HCT116 (cell line): ENCODE measurements around the gene TMEFF2. TPM values are rescaled to one million over a fixed set of nuclear protein-coding genes. Genes with fewer than 3 reads are reported as not detected.

ENCODE experiments used
- ATAC-seq: fragments of 200-7000 bp; cut with Tn5 transposase; 2 replicates; pipeline ENCODE4 v1.9.1; 2020; ENCODE audit warnings: mild to moderate bottlenecking, moderate library complexity
- BruUV-seq: library from RNA; stranded (reverse); fragments of 400-500 nt; replicated peaks from 2 replicates; lab custom pipeline; 2021; lab: Mats Ljungman, UMichigan
- CTCF ChIA-PET: fragments of 300-600 bp; sonication (Branson Sonifier 250); formaldehyde crosslinking; loops from one replicate; lab custom pipeline; 2021; ENCODE audit warnings: antibody characterized with exemption; lab: Charles Lee
- POLR2A ChIA-PET: fragments of 300-600, 350-600 bp; sonication (Branson Sonifier 250); formaldehyde crosslinking; loops from one replicate; lab custom pipeline; 2021; ENCODE audit warnings: antibody characterized with exemption; lab: Charles Lee
- RAD21 ChIA-PET, 2 experiments: fragments of 300-600 bp; sonication (Branson Sonifier 250); formaldehyde crosslinking; loops; one replicate each; lab custom pipeline; 2023; ENCODE audit warnings: low total read pairs in 2 of 2; ENCODE audit not compliant: uncharacterized antibody in 2 of 2, unreplicated experiment in 2 of 2, low non-redundant PET in 1 of 2; lab: Charles Lee
- DNase-seq: peaks from one replicate; pipeline ENCODE4 v3.0.0-alpha.2; 2010; ENCODE audit warnings: low read depth, low spot score
- H2AFZ ChIP-seq: fragments of 200-600 bp; shearing (Covaris generic), sonication (generic); 2 replicates; pipeline ENCODE4 v1.6.1; 2017; ENCODE audit warnings: low read depth, mixed run types, mixed read lengths, antibody characterized with exemption, low read length; ENCODE audit not compliant: poor library complexity, severe bottlenecking
- H3K27ac ChIP-seq: 2 replicates; pipeline ENCODE4 v1.5.1; 2012; ENCODE audit warnings: low read depth, low read length
- H3K27me3 ChIP-seq: fragments of 200-600 bp; sonication (generic); 2 replicates; pipeline ENCODE4 v1.6.1; 2016; ENCODE audit warnings: mixed run types, low read length, mixed read lengths; ENCODE audit not compliant: insufficient read depth
- H3K36me3 ChIP-seq, 2 experiments: fragments of 200-500 bp in 1 of 2; fragments of 200-600 bp in 1 of 2; sonication (Bioruptor generic) in 1 of 2; sonication (generic) in 1 of 2; 2 replicates each; pipeline versions ENCODE4 v1.5.1 to v1.6.1; 2014 to 2016; ENCODE audit warnings: low read length in 2 of 2, inconsistent platforms in 1 of 2, mixed read lengths in 1 of 2, mixed run types in 1 of 2; ENCODE audit not compliant: insufficient read depth in 2 of 2, control insufficient read depth in 1 of 2
- H3K4me1 ChIP-seq, 2 experiments: fragments of 200-600 bp in 1 of 2; sonication (generic) in 1 of 2; 2 replicates each; pipeline versions ENCODE4 v1.5.1 to v1.6.1; 2012 to 2017; ENCODE audit warnings: low read length in 2 of 2, inconsistent platforms in 1 of 2, mild to moderate bottlenecking in 1 of 2, mixed read lengths in 1 of 2, mixed run types in 1 of 2, moderate library complexity in 1 of 2; ENCODE audit not compliant: insufficient read depth in 2 of 2, control insufficient read depth in 1 of 2
- H3K4me2 ChIP-seq: fragments of 200-600 bp; sonication (generic); 2 replicates; pipeline ENCODE4 v1.6.1; 2017; ENCODE audit warnings: mixed run types, low read length, mixed read lengths
- H3K4me3 ChIP-seq, 2 experiments: fragments of 200-600 bp in 1 of 2; sonication (generic) in 1 of 2; replicated peaks in 1 of 2; 2 replicates each; pipeline ENCODE4 v1.5.1; 2011 to 2016; ENCODE audit warnings: low read length in 2 of 2, control low read depth in 1 of 2, low read depth in 1 of 2, mild to moderate bottlenecking in 1 of 2, mixed read lengths in 1 of 2, mixed run types in 1 of 2
- H3K79me2 ChIP-seq: fragments of 200-600 bp; sonication (generic); 2 replicates; pipeline ENCODE4 v1.6.1; 2017; ENCODE audit warnings: mild to moderate bottlenecking, mixed run types, low read length, moderate library complexity, mixed read lengths; ENCODE audit not compliant: insufficient read depth
- H3K9ac ChIP-seq: fragments of 200-600 bp; sonication (generic); 2 replicates; pipeline ENCODE4 v1.6.1; 2016; ENCODE audit warnings: low read length, mixed read lengths
- H3K9me2 ChIP-seq: fragments of 200-600 bp; sonication (generic), shearing (Covaris generic); 2 replicates; pipeline ENCODE4 v1.6.1; 2017; ENCODE audit warnings: mixed run types, mild to moderate bottlenecking, moderate library complexity; ENCODE audit not compliant: insufficient read depth
- H3K9me3 ChIP-seq, 2 experiments: fragments of 200-500 bp in 1 of 2; fragments of 200-600 bp in 1 of 2; sonication (Bioruptor generic) in 1 of 2; sonication (generic) in 1 of 2; 2 replicates each; pipeline ENCODE4 v1.6.1; 2014 to 2017; ENCODE audit warnings: low read length in 2 of 2, mixed read lengths in 2 of 2, inconsistent platforms in 1 of 2, low read depth in 1 of 2, mild to moderate bottlenecking in 1 of 2, mixed run types in 1 of 2, moderate library complexity in 1 of 2; ENCODE audit not compliant: control insufficient read depth in 1 of 2, insufficient read depth in 1 of 2
- H4K20me1 ChIP-seq: fragments of 200-600 bp; sonication (generic), shearing (Covaris generic); 2 replicates; pipeline ENCODE4 v1.6.1; 2017; ENCODE audit warnings: mixed run types, mild to moderate bottlenecking, moderate library complexity; ENCODE audit not compliant: insufficient read depth
- ATF3 ChIP-seq: IDR thresholded peaks from 2 replicates; pipeline ENCODE4 v1.6.1; 2012
- CBX3 ChIP-seq: IDR thresholded peaks from 2 replicates; pipeline ENCODE4 v1.6.1; 2012; ENCODE audit warnings: low read depth
- ELF1 ChIP-seq: IDR thresholded peaks from 2 replicates; pipeline ENCODE4 v1.6.1; 2012; ENCODE audit warnings: low read depth, borderline replicate concordance
- EZH2 ChIP-seq: fragments of 200-600 bp; sonication (generic); IDR thresholded peaks from 2 replicates; pipeline ENCODE4 v1.6.1; 2017; ENCODE audit warnings: antibody characterized with exemption, mixed run types
- EZH2phosphoT487 ChIP-seq: fragments of 200-600 bp; IDR thresholded peaks from 2 replicates; pipeline ENCODE4 v1.6.1; 2018; ENCODE audit warnings: antibody characterized with exemption, borderline replicate concordance
- FOSL1 ChIP-seq: IDR thresholded peaks from 2 replicates; pipeline ENCODE4 v1.6.1; 2012; ENCODE audit warnings: low read depth
- JUND ChIP-seq: IDR thresholded peaks from 2 replicates; pipeline ENCODE4 v1.6.1; 2012
- POLR2AphosphoS5 ChIP-seq: IDR thresholded peaks from 2 replicates; pipeline ENCODE4 v1.6.1; 2011; ENCODE audit warnings: mild to moderate bottlenecking, low read depth, low read length, moderate library complexity
- RAD21 ChIP-seq: IDR thresholded peaks from 2 replicates; pipeline ENCODE4 v1.6.1; 2012; ENCODE audit warnings: low read depth, mild to moderate bottlenecking
- REST ChIP-seq: IDR thresholded peaks from 2 replicates; pipeline ENCODE4 v1.6.1; 2012; ENCODE audit warnings: low read depth
- SIN3A ChIP-seq: IDR thresholded peaks from 2 replicates; pipeline ENCODE4 v1.6.1; 2012; ENCODE audit warnings: low read depth
- SP1 ChIP-seq: IDR thresholded peaks from 2 replicates; pipeline ENCODE4 v1.6.1; 2012; ENCODE audit warnings: low read depth
- YY1 ChIP-seq: IDR thresholded peaks from 2 replicates; pipeline ENCODE4 v1.6.1; 2011; ENCODE audit warnings: low read length, low read depth, moderate library complexity, mild to moderate bottlenecking; ENCODE audit not compliant: insufficient replicate concordance; ENCODE audit errors: extremely low read depth
- ZNF274 ChIP-seq: fragments of 200-500 bp; sonication (Bioruptor generic); IDR thresholded peaks from 2 replicates; pipeline ENCODE4 v1.6.1; 2014; ENCODE audit warnings: mild to moderate bottlenecking, low read depth, low read length, inconsistent platforms
- intact Hi-C: fragments of 100-400 bp; cut with micrococcal nuclease; formaldehyde crosslinking; loops from 2 replicates; pipeline ENCODE4 v1.10.0; 2022
- total RNA-seq: library from RNA; stranded (reverse); gene quantifications from one replicate; pipeline ENCODE4 v1.2.1, GENCODE V29; 2021; ENCODE audit not compliant: unreplicated experiment

The TMEFF2 gene
- total RNA-seq, 1 experiment from 2014 or later = not detected

- intact Hi-C loops = no loop called here
- H3K36me3 ChIP-seq = no peaks in the 10 kb centered on the region
- ChIA-PET POLR2A (no interaction called here), CTCF (no interaction called here), RAD21 (no interaction called here)
- H3K27me3 ChIP-seq = no peaks in the 10 kb centered on the region
- ATAC-seq (no peak), DNase-seq (no peak)
- H3K27ac ChIP-seq = no peak overlapping the region
- H3K4me3 ChIP-seq = no peak overlapping the region
- H3K9ac ChIP-seq = no peak overlapping the region
- BruUV-seq = no TSS peak
- no peaks in the 10 kb centered on the region for H3K4me1 ChIP-seq
- no peaks in the 10 kb centered on the region for H3K79me2 ChIP-seq
- no peak for TF ChIP-seq ZNF274
- TF ChIP-seq EZH2phosphoT487 = no peak
- no peak for TF ChIP-seq SP1
- TF ChIP-seq POLR2AphosphoS5 = no peak
- TF ChIP-seq SIN3A = no peak
- no peak for TF ChIP-seq JUND
- no peak for TF ChIP-seq FOSL1
- TF ChIP-seq EZH2 = no peak
- no peak for TF ChIP-seq ELF1
- TF ChIP-seq YY1 = no peak
- no peak for TF ChIP-seq REST
- TF ChIP-seq ATF3 = no peak
- TF ChIP-seq CBX3 = no peak
- no peak for TF ChIP-seq RAD21
- no peaks in the 10 kb centered on the region for H4K20me1 ChIP-seq
- H3K9me3 ChIP-seq = no peaks in the 10 kb centered on the region
- H3K9me2 ChIP-seq = no peaks in the 10 kb centered on the region
- H3K4me2 ChIP-seq = no peak overlapping the region
- no peak overlapping the region for H2AFZ ChIP-seq
Measured at GRCh38 chr2:192123847-192124246, 70.9 kb downstream of the TMEFF2 start.
